HL-60 (cell line): ENCODE data around the gene DAPK1.

Source experiments
- CTCF ChIP-seq: IDR thresholded peaks from one replicate; pipeline ENCODE4 v1.5.1; 2011; ENCODE audit warnings: low read length, control low read depth, inconsistent platforms; ENCODE audit not compliant: insufficient read depth
- POLR2AphosphoS5 ChIP-seq: IDR thresholded peaks from 2 replicates; pipeline ENCODE4 v1.6.1; 2012; ENCODE audit warnings: low read depth
- TF ChIP-seq, protein P1 (sequence below): IDR thresholded peaks from 2 replicates; pipeline ENCODE4 v1.6.1; 2012; ENCODE audit warnings: low read depth; ENCODE audit not compliant: insufficient replicate concordance

DNA sequence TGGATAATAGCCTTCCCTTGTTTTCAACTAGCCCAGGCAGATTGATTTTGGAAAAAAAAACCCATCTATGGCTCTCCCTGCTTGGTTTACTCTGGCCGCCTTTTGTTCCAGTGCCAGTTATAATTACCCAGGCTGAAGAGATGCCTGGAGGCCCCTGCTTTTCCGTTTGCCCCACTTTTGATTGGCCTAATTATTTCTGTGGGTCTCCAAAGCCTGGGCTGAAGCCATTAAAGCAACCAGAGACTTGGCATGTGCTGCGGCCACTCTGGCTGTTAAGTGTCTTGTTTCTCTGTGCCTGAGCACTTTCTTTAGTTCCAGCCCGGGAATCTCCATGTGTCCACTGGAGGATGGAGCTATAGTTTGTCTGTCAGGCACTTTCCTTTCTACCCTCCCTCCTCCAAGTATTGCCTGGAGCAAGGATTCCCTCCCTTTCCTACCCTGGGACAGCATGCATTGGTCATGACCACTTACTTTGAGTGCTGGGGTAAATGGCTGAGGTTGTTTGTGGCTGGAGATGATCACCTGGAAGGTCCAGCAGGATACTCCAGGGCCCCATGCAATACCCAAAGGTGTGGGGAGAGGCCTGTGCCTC is 123.2 kb downstream of the DAPK1 start:
- TF ChIP-seq POLR2AphosphoS5, result no peak
- no peak for TF ChIP-seq CTCF
- TF ChIP-seq, protein P1, sequence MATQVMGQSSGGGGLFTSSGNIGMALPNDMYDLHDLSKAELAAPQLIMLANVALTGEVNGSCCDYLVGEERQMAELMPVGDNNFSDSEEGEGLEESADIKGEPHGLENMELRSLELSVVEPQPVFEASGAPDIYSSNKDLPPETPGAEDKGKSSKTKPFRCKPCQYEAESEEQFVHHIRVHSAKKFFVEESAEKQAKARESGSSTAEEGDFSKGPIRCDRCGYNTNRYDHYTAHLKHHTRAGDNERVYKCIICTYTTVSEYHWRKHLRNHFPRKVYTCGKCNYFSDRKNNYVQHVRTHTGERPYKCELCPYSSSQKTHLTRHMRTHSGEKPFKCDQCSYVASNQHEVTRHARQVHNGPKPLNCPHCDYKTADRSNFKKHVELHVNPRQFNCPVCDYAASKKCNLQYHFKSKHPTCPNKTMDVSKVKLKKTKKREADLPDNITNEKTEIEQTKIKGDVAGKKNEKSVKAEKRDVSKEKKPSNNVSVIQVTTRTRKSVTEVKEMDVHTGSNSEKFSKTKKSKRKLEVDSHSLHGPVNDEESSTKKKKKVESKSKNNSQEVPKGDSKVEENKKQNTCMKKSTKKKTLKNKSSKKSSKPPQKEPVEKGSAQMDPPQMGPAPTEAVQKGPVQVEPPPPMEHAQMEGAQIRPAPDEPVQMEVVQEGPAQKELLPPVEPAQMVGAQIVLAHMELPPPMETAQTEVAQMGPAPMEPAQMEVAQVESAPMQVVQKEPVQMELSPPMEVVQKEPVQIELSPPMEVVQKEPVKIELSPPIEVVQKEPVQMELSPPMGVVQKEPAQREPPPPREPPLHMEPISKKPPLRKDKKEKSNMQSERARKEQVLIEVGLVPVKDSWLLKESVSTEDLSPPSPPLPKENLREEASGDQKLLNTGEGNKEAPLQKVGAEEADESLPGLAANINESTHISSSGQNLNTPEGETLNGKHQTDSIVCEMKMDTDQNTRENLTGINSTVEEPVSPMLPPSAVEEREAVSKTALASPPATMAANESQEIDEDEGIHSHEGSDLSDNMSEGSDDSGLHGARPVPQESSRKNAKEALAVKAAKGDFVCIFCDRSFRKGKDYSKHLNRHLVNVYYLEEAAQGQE, result no peak
